ENCODE data around the gene WDR90.

- TF ChIP-seq, protein P1, sequence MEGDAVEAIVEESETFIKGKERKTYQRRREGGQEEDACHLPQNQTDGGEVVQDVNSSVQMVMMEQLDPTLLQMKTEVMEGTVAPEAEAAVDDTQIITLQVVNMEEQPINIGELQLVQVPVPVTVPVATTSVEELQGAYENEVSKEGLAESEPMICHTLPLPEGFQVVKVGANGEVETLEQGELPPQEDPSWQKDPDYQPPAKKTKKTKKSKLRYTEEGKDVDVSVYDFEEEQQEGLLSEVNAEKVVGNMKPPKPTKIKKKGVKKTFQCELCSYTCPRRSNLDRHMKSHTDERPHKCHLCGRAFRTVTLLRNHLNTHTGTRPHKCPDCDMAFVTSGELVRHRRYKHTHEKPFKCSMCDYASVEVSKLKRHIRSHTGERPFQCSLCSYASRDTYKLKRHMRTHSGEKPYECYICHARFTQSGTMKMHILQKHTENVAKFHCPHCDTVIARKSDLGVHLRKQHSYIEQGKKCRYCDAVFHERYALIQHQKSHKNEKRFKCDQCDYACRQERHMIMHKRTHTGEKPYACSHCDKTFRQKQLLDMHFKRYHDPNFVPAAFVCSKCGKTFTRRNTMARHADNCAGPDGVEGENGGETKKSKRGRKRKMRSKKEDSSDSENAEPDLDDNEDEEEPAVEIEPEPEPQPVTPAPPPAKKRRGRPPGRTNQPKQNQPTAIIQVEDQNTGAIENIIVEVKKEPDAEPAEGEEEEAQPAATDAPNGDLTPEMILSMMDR (conservative IDR thresholded peaks at IDR 0.05; ENCODE audit: low read depth, low read length) = no peak
- TF ChIP-seq EZH2 (IDR thresholded peaks at IDR 0.05; ENCODE audit: borderline replicate concordance, low read depth, low read length, poor library complexity, severe bottlenecking) = no peak
Observed at GRCh38 chr16:666572-666971, 17.4 kb downstream of the WDR90 start.
